HG03469 (cell line): Measurements from ENCODE around the gene RPS27.

Experiments
- ATAC-seq: cut with Tn5 transposase; IDR thresholded peaks from one replicate; pipeline ENCODE4 v1.9.1; 2021; ENCODE audit warnings: mild to moderate bottlenecking, moderate library complexity, moderate number of reproducible peaks; ENCODE audit not compliant: unreplicated experiment

RPS27 gene

DNA sequence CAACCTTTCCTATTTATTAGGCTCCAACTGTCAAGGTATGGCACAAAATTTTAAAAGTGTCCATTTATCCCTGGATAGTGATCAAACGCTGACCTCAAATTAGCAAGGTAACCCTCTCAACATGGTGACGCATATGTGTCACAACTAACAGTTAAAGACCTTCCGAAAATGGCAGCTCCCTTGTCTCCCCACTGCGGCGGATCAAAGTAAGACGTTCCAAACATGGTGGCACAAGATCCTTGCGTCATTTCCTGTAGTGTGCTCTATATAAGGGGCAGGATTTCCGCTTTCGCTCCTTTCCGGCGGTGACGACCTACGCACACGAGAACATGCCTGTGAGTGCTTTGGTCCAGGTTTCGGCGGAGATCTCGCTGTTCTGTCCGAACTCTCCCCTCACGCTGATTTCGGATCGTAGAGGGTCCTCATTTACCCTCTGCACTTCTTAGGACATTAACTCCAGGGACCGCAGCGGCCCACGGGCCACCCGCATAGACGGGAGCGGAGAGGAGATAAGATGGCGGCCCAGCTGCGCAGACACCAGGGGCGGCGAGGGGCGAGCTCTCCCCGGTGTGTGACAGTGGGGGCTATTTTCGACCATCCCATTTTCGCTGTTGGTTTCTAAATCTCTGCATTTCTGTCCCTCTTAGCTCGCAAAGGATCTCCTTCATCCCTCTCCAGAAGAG lies at the start of gene RPS27:
Gene RPS27, plus strand, starts transcription at position 295 of the 683 bp plus-strand sequence. Its CDS starts 35 bp downstream, at position 330.
- peak; percentile 64 for ATAC-seq

DNA sequence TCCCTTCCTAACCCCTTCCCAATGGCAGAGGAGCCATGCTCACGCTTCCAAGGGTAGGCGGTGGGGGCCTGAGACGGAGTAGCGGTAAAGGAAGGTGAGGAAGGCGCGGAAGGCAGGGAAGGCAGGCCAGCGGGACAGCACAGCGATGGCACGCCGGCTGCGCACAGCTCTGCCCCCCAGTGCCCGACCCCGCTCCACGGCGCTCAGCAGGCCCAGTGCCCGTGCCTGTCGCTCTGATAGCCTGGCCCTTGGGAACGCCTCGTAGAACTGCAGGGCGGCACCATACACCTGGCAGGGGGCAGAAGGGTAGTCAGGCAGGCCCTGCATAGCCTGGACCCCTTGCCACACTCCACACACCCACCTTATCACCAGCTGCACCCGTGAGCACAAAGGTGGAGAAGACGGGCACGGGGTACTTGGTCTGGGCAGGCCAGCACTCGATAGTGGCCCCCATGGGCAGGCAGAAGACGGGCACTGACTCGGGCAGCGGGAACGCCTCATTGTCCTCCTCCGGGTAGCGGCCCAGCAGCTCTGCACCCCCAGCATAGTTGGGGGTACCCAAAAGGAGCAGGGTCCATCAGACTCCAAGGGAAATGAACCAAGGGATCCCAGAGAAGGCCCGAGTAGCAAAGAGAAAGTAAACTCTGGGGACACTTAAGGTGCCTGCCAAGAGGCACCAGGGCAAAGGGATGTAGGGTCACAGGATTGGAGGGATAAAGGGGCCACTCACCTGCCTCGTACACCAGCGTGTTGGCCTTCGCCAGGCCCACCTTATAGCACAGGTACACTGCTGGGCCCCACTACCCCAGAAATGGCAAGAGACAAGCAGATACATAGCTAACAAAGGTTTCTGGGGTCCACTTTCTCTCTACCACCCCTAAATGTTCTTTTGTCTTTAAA lies 48.5 kb upstream of the RPS27 start:
- ATAC-seq, result no peak

DNA sequence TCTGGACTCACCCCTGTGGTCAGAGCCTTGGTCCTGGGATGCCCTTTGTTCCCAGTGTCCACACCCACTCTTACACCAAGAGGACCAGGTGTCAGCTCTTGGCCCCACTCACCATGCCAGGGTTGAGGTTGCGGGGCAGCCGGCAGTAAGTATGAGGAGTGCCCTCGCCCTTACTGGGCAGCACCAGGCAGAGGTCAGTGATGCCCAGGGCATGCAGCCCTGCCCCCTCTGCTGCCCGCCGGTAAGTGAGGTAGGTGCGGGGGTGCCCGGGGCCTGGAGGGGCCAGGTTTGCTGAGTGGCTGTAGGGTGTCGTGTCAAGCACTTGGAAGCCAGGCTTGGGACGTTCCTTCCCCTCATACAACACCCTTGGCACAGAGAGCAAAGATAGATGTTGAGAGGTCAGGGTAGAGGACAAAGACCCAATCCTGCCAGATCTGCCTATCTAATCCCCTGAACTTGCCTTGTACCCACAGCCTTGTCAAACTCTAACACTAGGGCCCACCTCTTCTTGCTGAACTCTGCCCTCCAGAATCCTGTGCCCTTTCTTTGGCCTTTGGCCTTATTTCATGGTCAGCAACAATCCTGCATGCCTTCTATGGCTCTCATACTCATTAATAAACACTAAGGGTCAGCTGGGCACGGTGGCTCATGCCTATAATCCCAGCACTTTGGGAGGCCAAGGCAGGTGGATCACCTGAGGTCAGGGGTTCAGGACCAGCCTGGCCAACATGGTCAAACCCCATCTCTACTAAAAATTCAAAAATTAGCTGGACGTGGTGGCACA lies 47.6 kb upstream of the RPS27 start:
- ATAC-seq, result no peak

DNA sequence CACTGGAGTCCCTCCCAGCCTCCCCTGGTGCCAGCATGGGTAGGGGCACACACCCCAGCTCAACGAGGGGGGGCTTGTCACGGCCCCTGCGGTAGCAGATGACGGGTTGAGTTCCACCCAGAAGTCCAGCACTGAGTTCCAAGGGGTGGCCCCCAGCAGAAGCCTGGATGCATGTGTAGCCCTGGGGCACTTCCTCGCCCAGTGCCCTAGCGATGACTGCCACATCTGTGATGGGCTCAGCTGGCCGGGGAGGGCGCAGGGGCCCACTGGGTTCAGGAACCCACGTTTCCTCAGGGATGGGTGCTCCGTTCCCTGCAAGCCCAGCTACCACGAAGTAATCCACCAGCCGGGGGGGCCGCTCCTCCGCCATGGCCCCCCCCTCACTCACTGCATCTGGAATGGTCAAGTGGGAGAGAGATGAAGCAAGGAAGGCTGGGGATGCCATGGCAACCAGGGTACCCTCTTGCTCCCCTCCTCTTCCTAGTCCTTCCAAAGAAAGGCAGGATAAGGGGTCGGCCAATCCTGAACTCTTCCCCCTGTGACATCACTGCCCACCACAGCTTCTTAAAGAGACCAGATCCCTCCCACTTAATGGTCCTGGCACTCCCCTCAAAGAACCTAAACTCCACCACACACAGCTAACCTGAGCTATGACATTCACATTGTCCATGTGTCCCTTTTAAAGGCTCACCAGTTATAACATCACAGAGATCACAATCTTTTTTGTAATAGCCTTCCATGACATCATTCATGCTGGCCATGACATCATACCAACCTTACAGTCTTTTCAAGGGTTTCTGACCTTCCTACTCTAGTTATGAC lies 46.3 kb upstream of the RPS27 start:
- ATAC-seq, result no peak

DNA sequence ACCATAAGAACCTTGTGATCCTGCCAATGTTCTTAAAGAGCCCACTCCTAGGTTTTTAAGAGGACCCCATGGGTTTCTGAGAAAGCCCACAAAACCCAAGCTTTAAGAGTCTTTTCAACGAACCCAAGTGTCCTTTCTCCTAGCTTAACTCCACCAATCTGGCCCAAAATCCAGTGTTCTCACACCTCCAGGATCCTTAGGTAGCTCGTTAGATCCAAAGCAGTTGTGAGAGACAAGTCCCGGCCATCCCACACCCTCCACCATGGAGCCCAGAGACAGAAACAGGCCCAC lies 45.8 kb upstream of the RPS27 start:
- ATAC-seq, result no peak

DNA sequence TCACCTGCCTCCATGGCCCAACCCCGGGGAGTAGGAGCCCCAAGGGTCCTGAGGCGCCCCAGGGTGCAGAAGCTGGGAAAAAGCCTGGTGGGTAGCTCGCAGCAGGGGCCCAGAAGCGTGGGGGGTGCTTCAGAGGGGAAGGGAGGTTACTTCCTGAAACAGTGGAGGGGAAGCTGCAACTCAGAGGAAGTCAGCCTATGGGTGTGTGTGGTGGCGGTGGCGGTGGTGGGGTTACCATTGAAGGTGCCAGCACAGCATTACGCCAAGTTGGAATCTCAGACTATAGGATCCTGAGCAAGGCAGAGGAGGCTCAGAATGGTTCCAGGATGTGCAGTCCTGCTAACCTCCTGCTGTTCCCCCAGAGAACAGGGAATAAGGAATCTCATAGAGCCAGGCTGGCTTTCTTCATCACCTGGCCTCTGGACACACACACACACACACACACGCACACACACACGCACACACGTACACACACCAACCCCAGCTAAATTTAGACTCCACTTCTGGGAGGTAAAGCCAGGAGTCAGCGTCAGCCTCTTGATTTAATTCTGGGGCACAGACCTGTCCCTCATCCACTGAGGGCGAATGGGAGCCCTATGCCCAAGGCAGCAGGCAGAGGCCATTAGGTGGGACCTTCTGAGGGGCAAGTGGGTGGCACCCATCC lies 45.3 kb upstream of the RPS27 start:
- no peak for ATAC-seq

DNA sequence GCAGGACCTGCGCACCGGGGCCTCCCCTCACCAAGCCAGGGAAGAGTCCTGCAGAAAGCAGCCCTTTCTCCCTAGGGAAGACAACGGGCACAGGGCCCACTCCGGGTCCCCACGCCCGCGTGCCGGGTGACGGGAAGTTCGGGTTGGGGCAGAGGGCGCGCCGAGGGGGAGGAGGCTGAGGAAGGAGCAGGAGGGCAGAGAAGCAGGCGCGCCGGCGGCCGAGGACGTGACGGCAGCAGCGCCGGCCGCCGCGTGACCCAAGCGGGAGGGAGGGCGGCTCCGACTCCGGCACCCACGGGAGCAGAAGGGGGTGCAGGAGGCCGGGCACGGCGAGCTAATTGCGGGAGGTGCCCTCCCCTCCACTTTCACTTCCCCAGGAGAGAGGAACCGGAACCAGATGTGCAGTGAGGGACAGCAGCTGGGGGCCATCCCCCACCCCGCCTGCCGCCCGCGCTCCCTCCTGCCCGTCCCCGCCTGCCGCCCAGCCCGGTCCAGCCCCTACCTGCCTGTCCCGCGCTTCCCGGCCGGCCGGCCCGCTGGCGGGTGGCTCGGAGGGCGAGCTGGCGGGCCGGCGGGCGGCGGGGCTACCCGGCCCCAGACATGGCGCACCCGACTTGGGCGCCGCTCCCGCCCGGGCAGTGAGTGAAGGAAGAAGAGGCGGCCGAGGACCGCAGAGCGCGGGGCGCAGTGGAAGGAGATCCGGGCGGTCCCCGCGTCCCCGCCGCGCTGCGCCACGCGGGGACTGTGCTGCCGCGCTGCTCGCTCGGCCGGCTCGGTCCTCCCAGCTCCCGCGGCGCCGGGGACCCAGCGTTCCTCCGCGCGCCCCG lies 44.6 kb upstream of the RPS27 start:
- peak; percentile 41 for ATAC-seq

DNA sequence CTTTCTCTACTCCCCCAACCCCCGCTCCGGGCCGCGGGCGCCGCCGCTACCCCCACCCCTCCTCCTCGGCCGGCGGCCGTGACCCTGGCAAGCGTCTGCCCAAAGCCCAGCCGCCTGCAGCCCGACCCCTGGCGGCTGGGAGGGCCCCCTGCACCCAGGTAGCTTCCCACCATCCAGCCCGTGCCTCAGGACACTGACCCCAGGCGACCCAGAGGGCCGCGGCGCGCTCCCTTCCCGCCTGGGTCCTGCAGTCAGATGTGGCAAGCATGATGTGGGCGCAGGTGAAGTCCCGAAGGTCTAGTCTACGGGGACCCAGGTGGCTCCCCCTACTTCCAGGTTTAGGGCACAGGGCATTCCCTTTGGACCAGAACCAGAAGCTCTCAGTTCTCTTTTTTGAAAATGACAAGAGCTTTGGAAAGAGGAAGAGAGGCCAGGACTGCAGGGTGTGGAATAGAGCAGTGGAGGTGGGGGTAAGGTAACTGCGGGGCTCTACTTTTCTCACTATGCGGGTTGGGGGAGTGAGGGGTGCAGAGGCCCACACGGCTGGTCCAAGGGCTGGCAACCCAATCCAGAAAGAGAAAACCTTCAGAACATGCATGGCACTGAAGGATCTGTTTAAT lies 43.8 kb upstream of the RPS27 start, which contains the start of gene DENND4B:
Gene DENND4B, minus strand, starts transcription at position 97 of the 620 bp plus-strand sequence. CDS start 2,344 bp downstream, outside the sequence.
- ATAC-seq, result peak; percentile 36

DNA sequence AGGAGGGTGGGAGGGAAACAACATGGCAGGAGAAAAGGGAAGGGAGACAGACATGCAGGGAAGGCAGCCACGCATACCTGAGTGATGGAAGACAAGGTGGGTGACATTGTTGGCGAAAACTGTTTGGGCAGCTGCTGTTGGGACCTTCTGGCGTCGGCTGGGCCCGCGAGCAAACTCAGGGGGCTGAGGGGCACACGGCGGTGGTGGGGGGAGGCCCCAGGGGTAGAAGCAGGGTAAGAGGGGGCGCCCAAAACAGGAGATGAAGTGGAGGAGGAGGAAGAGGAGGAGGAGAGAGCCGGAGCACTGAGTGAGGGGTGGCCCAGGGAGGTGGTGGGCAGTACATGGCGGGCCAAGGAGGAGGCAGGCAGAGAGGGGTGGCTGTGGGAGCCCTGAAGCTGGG lies 39.4 kb upstream of the RPS27 start:
- ATAC-seq, result no peak

DNA sequence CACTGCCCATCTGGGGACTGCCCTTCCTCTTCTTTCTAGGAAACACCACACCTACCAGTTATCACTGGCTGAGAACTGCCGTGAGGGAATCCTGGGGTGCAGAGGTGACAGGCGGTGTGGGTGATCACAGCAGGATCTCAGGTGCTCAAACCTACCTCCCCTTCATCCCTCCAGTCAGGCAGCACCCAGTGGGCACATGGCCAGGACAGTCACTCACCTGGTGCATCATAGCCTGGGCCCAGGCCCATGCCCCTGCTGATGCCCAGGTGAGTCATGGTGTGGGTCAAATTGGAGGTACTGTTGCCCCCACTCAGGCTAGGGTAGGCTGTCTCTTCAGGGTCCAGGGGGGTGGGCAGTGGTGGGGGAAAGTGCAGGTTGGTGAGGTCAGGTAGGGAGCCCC lies 38.8 kb upstream of the RPS27 start:
- ATAC-seq, result no peak

DNA sequence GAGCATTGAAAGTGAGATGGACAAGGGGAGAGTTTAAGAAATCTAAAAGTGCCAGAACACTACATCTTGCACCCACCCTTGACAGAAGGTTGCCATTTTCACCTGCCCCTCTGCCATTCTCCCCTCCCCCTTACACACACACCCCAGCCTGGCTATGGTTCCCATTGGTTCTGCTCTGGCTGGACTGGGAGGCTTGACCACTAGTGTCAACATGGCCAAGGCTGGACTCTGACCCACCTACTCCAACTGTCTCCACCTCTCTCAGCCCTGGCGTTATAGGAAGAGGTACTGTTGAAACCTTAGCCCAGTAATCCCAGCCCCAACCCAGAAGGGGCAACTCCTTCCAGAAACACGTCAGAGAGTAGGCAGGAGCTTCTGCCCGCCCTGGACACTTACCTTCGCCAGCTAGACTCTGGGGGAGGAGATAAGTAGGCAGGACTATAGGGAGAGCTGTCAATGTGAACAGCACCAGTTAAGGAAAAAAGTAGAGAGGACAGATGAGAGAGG lies 36.6 kb upstream of the RPS27 start:
- ATAC-seq, result no peak

DNA sequence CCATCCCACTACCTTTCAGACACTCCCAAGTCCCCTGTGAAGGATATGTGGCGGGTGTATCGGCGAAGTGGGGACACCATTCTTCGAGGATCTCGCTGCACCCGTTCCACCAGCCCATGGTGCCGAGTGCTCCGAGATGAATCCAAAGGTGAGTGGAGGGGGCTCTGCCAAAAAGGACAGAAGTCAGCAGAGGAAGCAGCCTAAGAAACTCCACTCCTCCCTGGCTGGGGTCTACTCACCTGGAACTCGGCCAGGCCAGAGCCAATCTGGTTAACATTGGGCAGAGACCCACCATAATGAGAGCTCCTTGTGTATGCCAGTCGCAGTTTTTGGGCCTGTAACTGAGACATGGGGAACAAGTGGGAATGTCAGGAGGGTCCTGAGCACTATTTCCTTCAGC lies 35.7 kb upstream of the RPS27 start:
- no peak for ATAC-seq

DNA sequence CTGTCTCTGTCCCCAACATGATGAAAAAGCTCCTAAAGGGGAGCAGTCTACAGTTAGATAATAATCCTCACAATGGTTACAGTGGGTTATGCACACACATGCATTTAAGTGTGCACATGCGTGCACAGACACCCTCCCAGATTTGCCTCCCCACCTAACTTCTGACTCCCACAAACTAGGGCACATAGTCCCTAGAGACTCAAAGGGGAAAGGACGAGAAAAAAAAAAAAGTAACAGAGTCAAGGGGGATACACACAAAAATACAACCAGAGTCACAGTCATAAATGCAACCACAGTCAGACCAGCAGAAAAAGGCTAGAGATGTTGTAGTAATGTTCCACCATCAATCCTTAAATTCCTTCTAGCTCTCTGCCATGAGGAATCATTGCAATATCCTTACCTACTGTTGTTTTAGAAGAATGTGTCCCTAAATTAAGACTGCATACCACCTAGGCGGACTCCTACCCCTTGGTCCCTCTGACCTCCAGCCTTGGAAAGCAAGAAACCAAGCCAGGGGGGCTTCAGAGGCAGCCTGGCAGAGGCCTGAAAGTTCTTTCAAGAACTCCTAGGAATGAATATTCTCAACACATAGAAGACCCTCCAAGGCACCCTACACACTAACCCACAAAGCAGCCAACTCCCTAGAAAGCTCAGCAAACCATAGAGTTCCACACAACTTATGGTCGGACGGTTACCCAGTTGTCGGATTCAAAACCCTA lies 33.4 kb upstream of the RPS27 start:
- no peak for ATAC-seq

DNA sequence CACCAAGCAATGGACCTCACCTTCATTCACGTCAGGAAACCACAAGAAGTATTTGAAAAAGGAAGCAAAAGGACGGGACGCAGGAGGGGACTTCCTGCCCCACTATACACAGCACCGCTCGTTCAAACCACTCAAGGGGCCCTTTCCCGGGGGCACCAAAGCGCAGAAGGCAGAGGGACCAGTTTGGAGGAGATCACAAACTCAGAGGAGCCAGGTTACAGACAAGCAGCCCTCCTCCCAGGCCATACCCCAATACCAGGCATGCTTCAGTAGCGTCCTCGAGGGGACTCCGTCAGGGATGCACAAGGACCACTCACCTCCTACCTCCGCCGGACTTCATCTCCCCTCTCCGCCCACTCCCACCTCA lies 32.8 kb upstream of the RPS27 start:
- ATAC-seq, result no peak

DNA sequence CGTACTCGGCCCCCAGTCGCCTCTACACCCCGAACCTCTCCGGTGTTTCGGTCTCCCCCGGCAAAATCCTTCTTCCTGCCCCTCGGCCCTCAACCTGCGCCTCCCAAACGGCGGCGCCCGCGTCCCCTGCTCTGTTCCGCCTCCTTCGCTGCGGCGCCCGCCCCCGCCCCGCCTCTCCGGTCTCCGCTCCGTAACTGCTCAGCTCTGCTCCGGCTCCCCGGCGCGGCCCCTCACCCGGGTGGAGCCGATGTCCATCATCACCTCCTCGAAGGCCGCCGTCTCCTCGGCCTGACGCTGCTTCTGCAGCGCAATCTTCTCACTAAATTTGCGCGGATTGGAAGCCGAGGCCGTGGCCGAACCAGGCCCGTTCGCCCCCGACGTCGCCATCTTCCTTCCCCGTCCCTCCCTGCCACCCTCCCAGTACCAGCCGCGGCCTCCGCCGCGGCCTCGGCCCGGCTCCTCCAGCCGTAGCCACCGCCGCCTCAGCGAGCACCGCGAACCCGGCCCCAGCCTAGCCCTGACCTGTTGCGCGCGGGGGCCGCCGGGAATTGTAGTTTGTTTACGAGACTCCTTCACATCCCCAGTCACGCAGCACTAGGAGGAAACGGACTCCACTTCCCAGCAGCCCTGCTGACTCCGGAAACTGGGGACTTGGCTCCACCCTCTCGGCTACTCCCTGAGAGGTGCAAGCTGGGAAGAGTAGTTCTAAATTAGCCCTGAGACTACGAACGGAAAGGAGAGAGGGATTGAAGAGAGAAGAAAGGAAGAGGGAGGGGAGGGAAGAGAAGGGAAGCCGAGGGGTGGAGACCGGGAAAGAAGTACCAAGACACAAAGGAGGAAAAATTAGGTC lies 32.2 kb upstream of the RPS27 start, which contains the start of gene CRTC2:
Gene CRTC2, minus strand, starts transcription at position 502 of the 850 bp plus-strand sequence. Its CDS starts 115 bp downstream, at position 387.
- ATAC-seq, result peak; percentile 68

DNA sequence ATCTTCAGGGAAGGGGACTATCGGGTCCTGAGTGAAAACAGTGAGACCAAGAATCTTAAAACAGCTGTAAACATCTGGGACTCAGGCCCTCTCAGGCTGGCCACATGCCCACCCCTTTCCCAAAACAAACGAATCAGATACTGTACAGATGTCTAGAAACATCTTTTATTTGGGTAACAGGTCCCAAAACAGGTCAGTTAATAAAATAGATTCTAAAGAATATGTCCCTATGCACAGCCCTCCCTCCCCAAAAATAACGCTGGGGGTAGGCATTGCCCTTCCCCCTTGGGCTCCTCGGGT lies 31.7 kb upstream of the RPS27 start:
- no peak for ATAC-seq

DNA sequence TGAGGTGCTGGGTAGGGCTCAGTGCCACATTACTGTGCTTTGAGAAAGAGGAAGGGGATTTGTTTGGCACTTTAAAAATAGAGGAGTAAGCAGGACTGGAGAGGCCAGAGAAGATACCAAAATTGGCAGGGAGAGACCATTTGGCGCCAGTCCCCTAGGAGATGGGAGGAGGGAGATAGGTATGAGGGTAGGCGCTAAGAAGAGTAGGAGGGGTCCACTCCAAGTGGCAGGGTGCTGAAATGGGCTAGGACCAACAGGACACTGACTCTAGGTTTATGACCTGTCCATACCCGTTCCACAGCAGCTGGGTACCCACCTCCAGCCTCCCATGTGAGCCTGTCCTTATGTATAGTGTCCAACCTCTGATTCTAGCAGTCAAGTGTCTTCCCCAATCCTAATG lies 31.1 kb upstream of the RPS27 start:
- ATAC-seq, result no peak
